ENCODE data around the gene GXYLT1.
"Not testable (repeated sequence)": the region's sequence is repeated elsewhere in the genome, so short reads cannot be mapped to it uniquely, and the experiment has no call there.

GXYLT1 gene

DNA sequence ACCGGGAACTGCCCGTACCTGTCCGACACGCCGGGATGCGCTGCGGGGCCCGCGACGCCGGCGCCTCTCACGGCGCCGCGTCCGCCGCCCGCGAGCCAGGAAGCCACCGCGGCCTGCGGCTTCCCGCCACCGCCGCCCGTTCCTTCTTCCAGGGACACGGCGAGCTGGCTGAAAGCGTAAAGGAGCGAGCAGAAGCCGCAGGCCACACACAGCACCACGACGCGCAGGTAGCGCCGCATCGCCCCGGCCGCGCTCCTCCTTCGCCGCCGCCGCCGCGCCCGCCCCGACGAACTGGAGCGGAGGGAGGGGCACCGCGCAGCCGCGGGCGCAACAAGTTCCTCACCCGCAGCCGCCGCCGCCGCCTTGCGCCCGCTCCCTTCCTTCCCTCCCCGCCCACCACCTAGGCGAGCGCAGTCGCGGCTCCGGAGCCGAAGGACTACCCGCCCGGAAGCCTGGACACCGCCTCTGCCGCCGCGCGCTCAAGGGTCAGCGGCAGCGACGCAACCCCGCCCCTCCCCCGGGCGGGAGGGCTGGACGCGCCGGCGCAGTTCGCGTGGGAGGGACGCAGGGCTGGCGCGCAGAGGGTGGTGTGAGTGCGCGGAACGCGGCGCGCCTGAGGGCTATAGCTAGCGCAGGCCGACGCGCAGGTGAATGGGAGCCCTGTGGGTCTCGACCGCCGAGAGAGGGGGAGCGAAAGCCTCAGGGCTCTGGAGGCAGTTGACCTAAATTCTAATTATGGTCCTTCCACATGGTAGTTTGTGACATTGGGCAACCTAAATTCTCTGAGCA is at the start of gene GXYLT1:
Gene GXYLT1 (minus strand): TSS at position 467 of the 789 bp plus-strand sequence. CDS start 228 bp downstream, at position 239.
- DNase-seq = peak; percentile 75 to 96

DNA sequence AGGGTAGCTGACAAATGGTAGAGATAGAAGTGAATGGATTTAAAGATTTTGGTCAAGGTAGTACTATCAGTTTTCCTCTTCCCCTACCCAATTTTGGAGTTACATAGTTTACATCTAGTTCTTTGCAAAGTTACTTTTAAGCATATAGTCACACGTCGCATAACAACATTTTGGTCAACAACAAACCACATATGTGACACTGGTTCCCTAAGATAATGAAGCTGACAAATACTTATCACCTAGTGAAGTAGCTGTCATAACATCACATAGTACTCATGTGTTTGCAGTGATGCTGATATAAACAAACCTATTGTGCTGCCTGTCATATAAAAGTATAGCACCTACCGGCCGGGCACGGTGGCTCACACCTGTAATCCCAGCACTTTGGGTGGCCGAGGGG is 48.0 kb upstream of the GXYLT1 start:
- no peak for DNase-seq

DNA sequence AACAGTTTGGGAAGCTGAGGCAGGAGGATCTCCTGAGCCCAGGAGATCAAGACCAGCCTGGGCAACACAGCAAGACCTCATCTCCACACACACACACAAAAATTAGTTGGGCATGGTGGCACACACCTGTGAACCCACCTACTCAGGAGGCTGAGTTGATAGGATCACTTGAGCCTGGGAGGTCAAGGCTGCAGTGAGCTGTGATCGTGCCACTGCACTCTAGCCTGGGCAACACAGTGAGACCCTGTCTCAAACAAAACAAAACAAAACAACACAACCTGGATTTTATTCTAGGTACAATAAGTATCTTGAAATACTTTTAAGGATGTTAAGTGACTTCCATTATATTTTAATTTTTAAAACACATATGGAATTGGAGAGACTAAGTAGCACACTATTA is 47.6 kb upstream of the GXYLT1 start:
- DNase-seq = no peak

GRCh38 chr12:42190376-42190775 is 45.7 kb upstream of the GXYLT1 start:
- DNase-seq = no peak

DNA sequence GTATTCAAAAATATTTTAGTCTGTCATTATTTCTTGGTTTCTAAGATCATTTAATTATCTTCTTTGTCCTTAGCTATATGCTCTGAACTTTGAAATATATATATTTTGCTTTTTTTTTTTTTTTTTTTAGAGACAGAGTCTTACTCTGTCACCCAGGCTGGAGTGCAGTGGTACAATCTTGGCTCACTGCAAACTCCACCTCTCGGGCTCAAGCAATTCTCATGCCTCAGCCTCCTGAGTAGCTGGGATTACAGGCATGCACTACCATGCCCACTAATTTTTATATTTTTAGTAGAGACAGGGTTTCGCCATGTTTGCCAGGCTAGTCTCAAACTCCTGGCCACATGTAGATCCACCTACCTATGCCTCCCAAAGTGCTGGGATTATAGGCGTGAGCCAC is 43.6 kb upstream of the GXYLT1 start:
- not testable (repeated sequence) for DNase-seq

GRCh38 chr12:42187799-42188198 is 43.1 kb upstream of the GXYLT1 start:
- no peak for DNase-seq

DNA sequence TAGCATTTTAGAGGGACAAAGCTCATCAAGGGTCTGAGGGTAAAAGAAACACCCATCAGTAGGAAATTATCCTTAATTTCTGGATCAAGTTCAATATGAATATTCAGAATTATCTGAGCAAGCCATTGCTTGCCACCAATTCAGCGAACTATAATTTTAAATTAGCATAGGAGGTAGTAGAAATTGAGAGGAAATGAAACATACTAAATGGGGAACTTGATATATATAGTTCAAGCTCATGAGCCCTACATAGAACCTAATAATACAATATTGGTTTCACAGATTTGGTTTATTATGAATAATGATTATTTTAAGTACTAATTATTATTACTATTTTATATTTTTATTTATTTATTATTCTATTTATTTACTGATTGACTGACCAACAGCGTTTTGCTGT is 42.1 kb upstream of the GXYLT1 start:
- DNase-seq = no peak

- DNase-seq = no peak
Observed at GRCh38 chr12:42182394-42182793, 37.7 kb upstream of the GXYLT1 start.

- DNase-seq = no peak
Observed at GRCh38 chr12:42180990-42181596, 36.4 kb upstream of the GXYLT1 start.

GRCh38 chr12:42178101-42178500 is 33.4 kb upstream of the GXYLT1 start:
- no peak for DNase-seq

- no peak for DNase-seq
Observed at GRCh38 chr12:42174978-42175377, 30.3 kb upstream of the GXYLT1 start.

DNA sequence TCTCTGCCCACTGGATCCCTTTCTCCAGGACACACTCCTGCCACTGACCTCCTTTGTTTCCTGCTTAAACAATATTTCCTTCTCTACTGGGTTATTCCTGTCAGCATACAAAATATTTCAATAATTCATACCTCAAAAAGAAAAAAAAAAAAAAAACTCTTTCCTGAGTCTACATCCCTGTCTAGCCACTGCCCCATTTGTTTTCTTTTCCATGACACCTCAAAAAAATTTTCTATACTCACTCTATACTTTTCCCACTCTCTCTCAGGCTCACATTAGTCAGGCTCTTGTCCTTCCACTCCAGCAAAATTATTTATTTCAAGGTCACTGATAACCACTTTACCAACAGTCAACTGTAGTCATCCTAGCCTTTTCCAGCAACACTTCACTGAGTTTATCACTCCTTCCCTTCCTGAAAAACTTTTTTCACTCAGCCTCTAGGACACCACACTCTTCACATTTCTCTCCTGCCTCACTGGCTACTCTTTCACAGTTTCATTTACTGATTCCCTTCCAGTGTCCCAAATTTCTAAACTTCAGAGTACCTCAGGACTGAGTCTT is 29.4 kb upstream of the GXYLT1 start:
- no peak for DNase-seq

DNA sequence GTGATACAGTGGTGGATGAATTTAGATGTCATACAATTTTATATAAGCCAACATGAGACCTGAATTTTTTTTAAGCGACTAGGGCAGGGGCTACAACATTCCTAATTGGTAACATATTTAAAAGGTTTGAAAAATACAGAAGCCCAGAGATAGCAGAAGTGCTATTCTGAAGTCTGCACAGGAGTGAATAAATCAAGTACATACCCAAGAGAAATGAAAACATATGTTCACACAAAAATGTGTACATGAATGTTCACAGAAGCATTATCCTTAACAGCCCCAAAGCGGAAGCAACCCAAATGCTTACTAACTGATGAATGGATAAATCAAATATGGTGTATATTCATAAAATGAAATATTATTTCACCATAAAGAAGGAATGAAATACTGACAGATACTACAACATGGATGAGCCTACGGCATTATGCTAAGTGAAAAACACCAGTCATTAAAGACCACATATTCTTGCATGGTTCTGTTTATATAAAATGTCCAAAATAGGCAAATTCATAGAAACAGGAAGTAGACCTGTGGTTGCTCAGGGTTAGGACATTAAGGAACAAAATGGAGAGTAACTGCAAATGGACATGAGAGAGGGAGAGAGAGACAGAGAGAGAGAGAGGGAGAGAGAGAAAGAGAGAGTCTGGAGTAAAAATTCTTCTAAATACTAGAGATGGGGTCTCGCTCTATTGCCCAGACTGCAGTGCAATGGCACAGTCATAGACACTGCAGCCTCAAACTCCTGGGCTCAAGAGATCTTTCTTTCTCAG is 28.0 kb upstream of the GXYLT1 start:
- no peak for DNase-seq

DNA sequence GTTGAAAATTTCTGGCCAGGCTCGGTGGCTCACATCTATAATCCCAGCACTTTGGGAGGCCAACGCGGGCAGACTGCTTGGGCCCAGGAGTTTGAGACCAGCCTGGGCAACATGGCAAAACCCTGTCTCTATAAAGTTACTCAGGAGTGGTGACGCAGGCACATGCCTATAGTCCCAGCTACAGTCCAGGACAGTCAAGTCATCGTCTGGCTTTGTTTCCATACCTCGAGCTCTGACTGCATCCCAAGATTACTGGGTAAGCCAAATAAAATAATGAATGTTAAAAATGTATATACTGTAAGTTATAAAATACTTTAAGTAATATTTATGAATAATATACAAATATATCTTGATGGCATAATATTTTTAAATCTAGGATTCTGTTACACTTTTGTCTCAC is 23.0 kb upstream of the GXYLT1 start:
- DNase-seq = no peak

- DNase-seq = no peak
Observed at GRCh38 chr12:42166501-42166900, 21.8 kb upstream of the GXYLT1 start.

- DNase-seq = no peak
Observed at GRCh38 chr12:42163913-42164312, 19.2 kb upstream of the GXYLT1 start.

GRCh38 chr12:42162965-42163364 is 18.3 kb upstream of the GXYLT1 start:
- no peak for DNase-seq

- no peak for DNase-seq
Observed at GRCh38 chr12:42162193-42162592, 17.5 kb upstream of the GXYLT1 start.

DNA sequence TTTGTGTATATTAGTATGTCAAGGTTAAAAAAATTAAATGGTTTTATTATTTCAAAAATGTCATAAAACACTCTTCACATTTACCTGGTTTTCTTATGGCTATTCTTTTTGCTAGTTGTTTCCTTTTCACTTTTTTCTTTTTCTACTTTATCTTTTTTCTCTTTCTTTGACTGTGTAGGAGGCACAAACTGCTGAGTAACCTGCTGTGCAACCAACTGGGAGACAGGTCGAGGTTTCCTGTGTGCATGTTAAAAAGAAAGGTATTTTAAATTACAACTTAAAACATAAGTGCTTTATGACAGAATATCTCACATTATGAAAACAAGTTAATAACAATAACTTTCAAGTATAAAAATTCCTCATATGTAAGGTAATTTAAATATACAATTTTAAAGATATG is 16.9 kb upstream of the GXYLT1 start:
- no peak for DNase-seq

DNA sequence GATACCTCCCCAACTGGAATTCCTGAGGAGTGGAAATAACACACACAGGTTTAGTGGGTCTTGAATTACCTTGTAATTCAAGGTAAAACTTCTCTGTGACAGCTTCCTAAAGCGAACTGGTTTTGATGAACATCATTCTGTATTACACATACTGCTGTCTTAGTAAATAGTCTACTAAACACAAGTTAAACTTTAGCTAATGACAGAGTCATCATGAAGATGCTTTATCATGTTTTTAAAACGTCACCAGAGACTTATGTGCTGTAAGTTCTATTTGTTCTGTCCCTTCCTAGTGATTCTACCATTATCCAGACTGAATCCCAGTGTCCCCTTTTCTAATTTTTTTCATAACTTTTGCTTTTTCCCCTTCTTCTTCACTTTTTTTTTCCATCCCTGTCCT is 11.6 kb upstream of the GXYLT1 start:
- DNase-seq = no peak

DNA sequence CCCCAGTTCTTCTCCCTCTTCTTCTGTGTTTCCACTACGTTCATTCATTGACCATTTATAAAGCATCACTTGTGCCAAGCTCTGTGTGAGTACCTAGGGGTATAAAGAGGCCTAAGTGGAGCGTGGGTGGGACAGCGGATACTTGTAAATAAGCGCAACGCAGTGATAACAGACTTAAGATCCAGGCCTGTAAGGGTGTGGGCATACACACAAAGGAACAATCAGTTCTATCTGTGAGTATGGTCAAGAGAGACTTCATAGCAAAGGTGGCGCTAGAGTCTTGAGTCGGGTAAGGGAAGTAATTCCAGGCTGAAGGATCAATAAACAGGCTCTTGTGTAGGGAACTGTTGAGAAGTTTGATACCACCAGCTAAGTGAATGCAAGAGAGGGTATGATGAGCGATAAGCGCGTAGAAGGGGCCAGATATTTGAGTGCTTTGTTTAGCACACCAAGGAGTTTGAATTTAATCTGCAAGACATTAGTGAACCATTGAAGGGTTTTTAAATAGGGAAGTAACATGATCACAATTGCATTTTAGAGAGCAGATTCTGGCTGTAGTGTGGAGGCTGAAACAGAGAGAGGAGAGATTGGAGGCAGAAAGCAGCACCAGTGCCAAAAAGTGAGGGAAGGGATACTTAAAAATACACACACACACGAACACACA is 1.0 kb upstream of the GXYLT1 start:
- no peak for DNase-seq

- no peak for DNase-seq
Observed at GRCh38 chr12:42145197-42145549, 499 bp upstream of the GXYLT1 start.

GRCh38 chr12:42144158-42144407 is 591 bp downstream of the GXYLT1 start:
- DNase-seq = peak in 1 of 2 experiments; percentile 14

Data from NCI-H187 (cell line).